ENCODE results near the gene TMEM18. TPM values are rescaled to one million over a fixed set of nuclear protein-coding genes. Genes with fewer than 3 reads are reported as not detected.
"Not testable (repeated sequence)": the region's sequence is repeated elsewhere in the genome, so short reads cannot be mapped to it uniquely, and the experiment has no call there.

The TMEM18 gene
- polyA plus RNA-seq, 1 of the 3 experiments (the other 2 are of a cell fraction), result 29.3 TPM

DNA sequence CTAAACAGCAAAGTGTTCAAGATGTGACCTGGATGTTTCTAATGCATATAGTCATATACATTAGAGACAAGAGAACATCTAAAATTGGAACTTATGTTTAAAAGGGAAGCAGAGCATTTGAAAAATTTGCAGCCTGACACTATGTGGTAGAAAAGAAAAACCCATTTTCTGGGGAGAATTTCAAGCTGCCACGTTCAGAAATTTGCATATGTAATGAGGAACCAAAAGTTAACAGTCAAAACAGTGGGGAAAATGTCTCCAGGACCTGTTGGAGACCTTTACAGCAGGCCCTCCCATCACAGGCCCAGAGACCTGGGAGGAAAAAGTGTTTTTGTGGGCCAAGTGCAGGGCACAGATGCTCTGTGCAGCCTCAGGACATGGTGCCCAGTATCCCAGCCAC, 8.2 kb upstream of the TMEM18 start:
- Histone ChIP-seq H2AFZ (ENCODE audit: low read depth) (no peak overlapping the region), H3K4me3 (ENCODE audit: low read depth in 2 of 2, low read length in 1 of 2) (no peak overlapping the region)
- DNase-seq, result no peak

GRCh38 chr2:684913-685312, 7.7 kb upstream of the TMEM18 start:
- H3K4me2 ChIP-seq; H3K9me3 ChIP-seq; H3K79me2 ChIP-seq (ENCODE audit: insufficient read depth); POLR2A ChIA-PET; H3K27ac ChIP-seq (ENCODE audit: low read depth in 2 of 2, low read length in 1 of 2); H3K9ac ChIP-seq; H3K27me3 ChIP-seq (ENCODE audit: insufficient read depth); H3F3A ChIP-seq (replicated peaks; ENCODE audit: insufficient read depth); H3K4me3 ChIP-seq (ENCODE audit: low read depth in 2 of 2, low read length in 1 of 2); H2AFZ ChIP-seq (ENCODE audit: low read depth); H4K20me1 ChIP-seq (ENCODE audit: insufficient read depth); H3K4me1 ChIP-seq (ENCODE audit: control insufficient read depth in 1 of 2, insufficient read depth in 2 of 2, low read depth in 1 of 2, low read length in 1 of 2); H3K36me3 ChIP-seq (replicated peaks in 1 of 2; ENCODE audit: control insufficient read depth in 1 of 2, insufficient read depth in 2 of 2, low read length in 1 of 2); DNase-seq; H3K9me2 ChIP-seq; CTCF ChIA-PET: not testable (repeated sequence)
- 7% methylated on average over 2 of the region's 2 CpGs for WGBS (ENCODE audit: low lambda C conversion rate)

More for the DNA sequence above, 8.2 kb upstream of the TMEM18 start:
- ChIA-PET CTCF (no interaction called here), POLR2A (no interaction called here)
- Histone ChIP-seq H3F3A (replicated peaks; ENCODE audit: insufficient read depth) (no peaks in the 10 kb centered on the region), H3K79me2 (ENCODE audit: insufficient read depth) (no peaks in the 10 kb centered on the region), H3K4me1 (ENCODE audit: control insufficient read depth in 1 of 2, insufficient read depth in 2 of 2, low read depth in 1 of 2, low read length in 1 of 2) (peaks cover 0 to 7% of the 10 kb centered on the region in 2 experiments; a peak in 1 of 4 replicates), H3K27me3 (ENCODE audit: insufficient read depth) (no peaks in the 10 kb centered on the region), H3K27ac (ENCODE audit: low read depth in 2 of 2, low read length in 1 of 2) (no peak overlapping the region), H3K4me2 (no peak overlapping the region), H3K36me3 (replicated peaks in 1 of 2; ENCODE audit: control insufficient read depth in 1 of 2, insufficient read depth in 2 of 2, low read length in 1 of 2) (no peaks in the 10 kb centered on the region), H4K20me1 (ENCODE audit: insufficient read depth) (no peaks in the 10 kb centered on the region), H3K9me3 (no peaks in the 10 kb centered on the region), H3K9ac (no peak overlapping the region), H3K9me2 (no peaks in the 10 kb centered on the region)
- 0% methylated on average over 1 of the region's 1 CpG for WGBS (ENCODE audit: low lambda C conversion rate)
- TF ChIP-seq YY1 (IDR thresholded peaks at IDR 0.05; ENCODE audit: low read depth) (no peak), EP300 (IDR thresholded peaks at IDR 0.05; ENCODE audit: borderline replicate concordance in 1 of 2, low read depth in 1 of 2, low read length in 1 of 2) (no peak), NRF1 (IDR thresholded peaks at IDR 0.05; ENCODE audit: low read depth, low read length) (no peak), TEAD4 (IDR thresholded peaks at IDR 0.05; ENCODE audit: borderline replicate concordance, insufficient read depth) (no peak), FOSL2 (IDR thresholded peaks at IDR 0.05; ENCODE audit: borderline replicate concordance, low read depth) (no peak), IRF3 (IDR thresholded peaks at IDR 0.05; ENCODE audit: low read depth, low read length) (no peak), CHD2 (IDR thresholded peaks at IDR 0.05; ENCODE audit: low read length, partially characterized antibody) (no peak), REST (IDR thresholded peaks at IDR 0.05; ENCODE audit: low read depth, low read length) (no peak), MXI1 (IDR thresholded peaks at IDR 0.05; ENCODE audit: low read depth, low read length) (no peak), FOXM1 (IDR thresholded peaks at IDR 0.05; ENCODE audit: low read depth) (no peak), TAF1 (IDR thresholded peaks at IDR 0.05; ENCODE audit: borderline replicate concordance, low read depth, low read length) (no peak), GABPA (IDR thresholded peaks at IDR 0.05; ENCODE audit: low read depth) (no peak)
- TF ChIP-seq, protein P1, sequence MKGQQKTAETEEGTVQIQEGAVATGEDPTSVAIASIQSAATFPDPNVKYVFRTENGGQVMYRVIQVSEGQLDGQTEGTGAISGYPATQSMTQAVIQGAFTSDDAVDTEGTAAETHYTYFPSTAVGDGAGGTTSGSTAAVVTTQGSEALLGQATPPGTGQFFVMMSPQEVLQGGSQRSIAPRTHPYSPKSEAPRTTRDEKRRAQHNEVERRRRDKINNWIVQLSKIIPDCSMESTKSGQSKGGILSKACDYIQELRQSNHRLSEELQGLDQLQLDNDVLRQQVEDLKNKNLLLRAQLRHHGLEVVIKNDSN (IDR thresholded peaks at IDR 0.05; ENCODE audit: borderline replicate concordance, low read depth), result no peak

Data from SK-N-SH (cell line).